ENCODE results near the gene CCDC175.

GRCh38 chr14:59582845-59583509 is 6.4 kb upstream of the CCDC175 start:
- no peak for TF ChIP-seq CTCF (IDR thresholded peaks at IDR 0.05)
- TF ChIP-seq POLR2A (IDR thresholded peaks at IDR 0.05) = no peak
